ENCODE data around the gene SELENOF. TPM values are rescaled to one million over a fixed set of nuclear protein-coding genes. Genes with fewer than 3 reads are reported as not detected.

SELENOF gene
- total RNA-seq, 1 experiment from 2014 or later: 175 TPM

- TF ChIP-seq CTCF (IDR thresholded peaks at IDR 0.05 in 2 of 3, conservative IDR thresholded peaks at IDR 0.05 in 1 of 3; ENCODE audit: borderline replicate concordance in 1 of 3, insufficient read depth in 1 of 3, low read depth in 2 of 3, low read length in 2 of 3) (no peak), POLR2AphosphoS5 (IDR thresholded peaks at IDR 0.05; ENCODE audit: low read depth, low read length) (no peak), CEBPB (IDR thresholded peaks at IDR 0.05; ENCODE audit: low read depth) (no peak), ELF1 (IDR thresholded peaks at IDR 0.05; ENCODE audit: borderline replicate concordance, low read depth) (no peak), ATF3 (IDR thresholded peaks at IDR 0.05) (no peak), SIN3A (IDR thresholded peaks at IDR 0.05; ENCODE audit: low read depth) (no peak), RAD21 (IDR thresholded peaks at IDR 0.05; ENCODE audit: low read depth) (no peak), TCF7L2 (IDR thresholded peaks at IDR 0.05; ENCODE audit: borderline replicate concordance, extremely low read depth, insufficient read depth, insufficient read length) (no peak)
These were observed 42.3 kb upstream of the SELENOF start (continued) for GRCh38 chr1:86956221-86956620.

- no TSS peak for BruUV-seq (replicated peaks)
- no peak overlapping the region for H2AFZ ChIP-seq (ENCODE audit: low read depth, low read length, poor library complexity, severe bottlenecking)
- H3K9me3 ChIP-seq (ENCODE audit: control insufficient read depth in 1 of 2, insufficient read depth in 1 of 2, low read depth in 1 of 2, low read length in 2 of 2): no peaks in the 10 kb centered on the region
- H3K4me2 ChIP-seq (ENCODE audit: low read length): no peak overlapping the region
- H3K27ac ChIP-seq (ENCODE audit: low read depth, low read length): no peak overlapping the region
- POLR2A ChIA-PET: no interaction called here
- H3K9me2 ChIP-seq (ENCODE audit: insufficient read depth): no peaks in the 10 kb centered on the region
- intact Hi-C loops (cut with micrococcal nuclease): no loop called here
- H3K9ac ChIP-seq (ENCODE audit: low read length): no peak overlapping the region
- ATAC-seq: no peak
- H4K20me1 ChIP-seq (ENCODE audit: insufficient read depth): no peaks in the 10 kb centered on the region
- no peak overlapping the region for H3K4me3 ChIP-seq (replicated peaks in 1 of 2; ENCODE audit: low read depth in 1 of 2, low read length in 2 of 2)
- no peaks in the 10 kb centered on the region for H3K4me1 ChIP-seq (ENCODE audit: control insufficient read depth in 1 of 2, insufficient read depth in 2 of 2, low read length in 2 of 2)
- TF ChIP-seq SRF (IDR thresholded peaks at IDR 0.05; ENCODE audit: low read depth) (no peak), JUND (IDR thresholded peaks at IDR 0.05) (no peak), POLR2A (IDR thresholded peaks at IDR 0.05; ENCODE audit: borderline replicate concordance, extremely low read depth, insufficient read depth, insufficient read length) (no peak), REST (IDR thresholded peaks at IDR 0.05; ENCODE audit: low read depth) (no peak), YY1 (IDR thresholded peaks at IDR 0.05; ENCODE audit: extremely low read depth, insufficient replicate concordance, low read depth, low read length) (no peak), MAX (IDR thresholded peaks at IDR 0.05) (no peak), TCF7L2 (IDR thresholded peaks at IDR 0.05; ENCODE audit: borderline replicate concordance, extremely low read depth, insufficient read depth, insufficient read length) (no peak), EZH2 (IDR thresholded peaks at IDR 0.05) (no peak), RAD21 (IDR thresholded peaks at IDR 0.05; ENCODE audit: low read depth) (no peak), ELF1 (IDR thresholded peaks at IDR 0.05; ENCODE audit: borderline replicate concordance, low read depth) (no peak), ZBTB33 (IDR thresholded peaks at IDR 0.05; ENCODE audit: extremely low read depth, insufficient replicate concordance, low read length) (no peak), ATF3 (IDR thresholded peaks at IDR 0.05) (no peak)
- no peaks in the 10 kb centered on the region for H3K27me3 ChIP-seq (ENCODE audit: insufficient read depth, low read length)
- CTCF ChIA-PET: interaction anchor here (1.5 kb wide), 1 partner anchor 9 kb away, joined by 4 read pairs; no protein-coding TSS in a partner anchor
- peaks cover 11% of the 10 kb centered on the region for H3K79me2 ChIP-seq (ENCODE audit: insufficient read depth, low read length)
- DNase-seq (ENCODE audit: low read depth, low spot score): no peak
- RAD21 ChIA-PET (ENCODE audit: low non-redundant PET in 1 of 2, low total read pairs in 2 of 2, uncharacterized antibody in 2 of 2, unreplicated experiment in 2 of 2): no interaction called here
- no peaks in the 10 kb centered on the region for H3K36me3 ChIP-seq (ENCODE audit: control insufficient read depth in 1 of 2, insufficient read depth in 2 of 2, low read length in 2 of 2)
These were observed 41.8 kb upstream of the SELENOF start for GRCh38 chr1:86955678-86956077.
